ENCODE results near the gene MB. TPM values are rescaled to one million over a fixed set of nuclear protein-coding genes. Genes with fewer than 3 reads are reported as not detected.

MB gene
- total RNA-seq, 4 donors from 2014 or later: 5.6 to 11.7 (median 9.8) TPM

- peaks cover 0 to 6% (median 0%) of the 10 kb centered on the region in 4 donors for H3K4me1 ChIP-seq
- H3K27me3 ChIP-seq: no peaks in the 10 kb centered on the region
- no peaks in the 10 kb centered on the region for H3K36me3 ChIP-seq
- TF ChIP-seq POLR2A (IDR thresholded peaks at IDR 0.05) (no peak), CTCF (IDR thresholded peaks at IDR 0.05) (no peak)
- no peak for DNase-seq
- H3K9me3 ChIP-seq: no peaks in the 10 kb centered on the region
- H3K27ac ChIP-seq: no peak overlapping the region
- H3K4me3 ChIP-seq: no peak overlapping the region
Measured at GRCh38 chr22:35634943-35635540, 17.9 kb upstream of the MB start.

GRCh38 chr22:35634015-35634414, 16.9 kb upstream of the MB start:
- Histone ChIP-seq H3K27me3 (no peaks in the 10 kb centered on the region), H3K27ac (no peak overlapping the region), H3K4me1 (peaks cover 0 to 6% (median 0%) of the 10 kb centered on the region in 4 donors), H3K36me3 (no peaks in the 10 kb centered on the region), H3K9me3 (no peaks in the 10 kb centered on the region), H3K4me3 (no peak overlapping the region)
- TF ChIP-seq POLR2A (IDR thresholded peaks at IDR 0.05) (no peak), CTCF (IDR thresholded peaks at IDR 0.05) (no peak)
- no peak for DNase-seq

- Histone ChIP-seq H3K27me3 (no peaks in the 10 kb centered on the region), H3K27ac (no peak overlapping the region), H3K4me1 (peaks cover 0 to 6% (median 0%) of the 10 kb centered on the region in 4 donors), H3K36me3 (no peaks in the 10 kb centered on the region), H3K9me3 (no peaks in the 10 kb centered on the region), H3K4me3 (no peak overlapping the region)
- no peak for TF ChIP-seq CTCF (IDR thresholded peaks at IDR 0.05)
- no peak for TF ChIP-seq POLR2A (IDR thresholded peaks at IDR 0.05)
- no peak for DNase-seq
Measured at GRCh38 chr22:35633520-35633919, 16.4 kb upstream of the MB start.

- no peak for TF ChIP-seq CTCF (IDR thresholded peaks at IDR 0.05)
- TF ChIP-seq POLR2A (IDR thresholded peaks at IDR 0.05): no peak
- H3K9me3 ChIP-seq: no peaks in the 10 kb centered on the region
- H3K4me1 ChIP-seq: peaks cover 0 to 4% (median 0%) of the 10 kb centered on the region in 4 donors
- no peak for DNase-seq
- H3K27me3 ChIP-seq: no peaks in the 10 kb centered on the region
- no peak overlapping the region for H3K4me3 ChIP-seq
- H3K27ac ChIP-seq: no peak overlapping the region
- no peaks in the 10 kb centered on the region for H3K36me3 ChIP-seq
Measured at GRCh38 chr22:35632935-35633334, 15.8 kb upstream of the MB start.

GRCh38 chr22:35631597-35631996, 14.5 kb upstream of the MB start:
- H3K9me3 ChIP-seq: no peaks in the 10 kb centered on the region
- no peaks in the 10 kb centered on the region for H3K27me3 ChIP-seq
- peaks cover 0 to 4% (median 0%) of the 10 kb centered on the region in 4 donors for H3K4me1 ChIP-seq
- no peaks in the 10 kb centered on the region for H3K36me3 ChIP-seq
- TF ChIP-seq CTCF (IDR thresholded peaks at IDR 0.05): peak in 4 of 6 experiments; percentile 58 to 87 (median 76)
- no peak for TF ChIP-seq POLR2A (IDR thresholded peaks at IDR 0.05)
- H3K27ac ChIP-seq: no peak overlapping the region
- H3K4me3 ChIP-seq: no peak overlapping the region
- peak; percentile 38 to 82 (median 80) for DNase-seq

Data from Peyer's patch (tissue), 4 donors.